ENCODE data around the gene USP24. TPM values are rescaled to one million over a fixed set of nuclear protein-coding genes. Genes with fewer than 3 reads are reported as not detected.

USP24 gene
- total RNA-seq, 4 donors from 2014 or later: 68.2 to 137 (median 96.1) TPM

GRCh38 chr1:55051169-55051568 lies 164.0 kb downstream of the USP24 start:
- TF ChIP-seq, protein P1, sequence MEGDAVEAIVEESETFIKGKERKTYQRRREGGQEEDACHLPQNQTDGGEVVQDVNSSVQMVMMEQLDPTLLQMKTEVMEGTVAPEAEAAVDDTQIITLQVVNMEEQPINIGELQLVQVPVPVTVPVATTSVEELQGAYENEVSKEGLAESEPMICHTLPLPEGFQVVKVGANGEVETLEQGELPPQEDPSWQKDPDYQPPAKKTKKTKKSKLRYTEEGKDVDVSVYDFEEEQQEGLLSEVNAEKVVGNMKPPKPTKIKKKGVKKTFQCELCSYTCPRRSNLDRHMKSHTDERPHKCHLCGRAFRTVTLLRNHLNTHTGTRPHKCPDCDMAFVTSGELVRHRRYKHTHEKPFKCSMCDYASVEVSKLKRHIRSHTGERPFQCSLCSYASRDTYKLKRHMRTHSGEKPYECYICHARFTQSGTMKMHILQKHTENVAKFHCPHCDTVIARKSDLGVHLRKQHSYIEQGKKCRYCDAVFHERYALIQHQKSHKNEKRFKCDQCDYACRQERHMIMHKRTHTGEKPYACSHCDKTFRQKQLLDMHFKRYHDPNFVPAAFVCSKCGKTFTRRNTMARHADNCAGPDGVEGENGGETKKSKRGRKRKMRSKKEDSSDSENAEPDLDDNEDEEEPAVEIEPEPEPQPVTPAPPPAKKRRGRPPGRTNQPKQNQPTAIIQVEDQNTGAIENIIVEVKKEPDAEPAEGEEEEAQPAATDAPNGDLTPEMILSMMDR (IDR thresholded peaks at IDR 0.05; ENCODE audit: low read depth): no peak

GRCh38 chr1:55050283-55050682 lies 164.9 kb downstream of the USP24 start:
- TF ChIP-seq, protein P1 (IDR thresholded peaks at IDR 0.05; ENCODE audit: low read depth): no peak

- TF ChIP-seq, protein P1 (IDR thresholded peaks at IDR 0.05; ENCODE audit: low read depth): no peak
Measured at GRCh38 chr1:55049914-55050278, 165.3 kb downstream of the USP24 start.

DNA sequence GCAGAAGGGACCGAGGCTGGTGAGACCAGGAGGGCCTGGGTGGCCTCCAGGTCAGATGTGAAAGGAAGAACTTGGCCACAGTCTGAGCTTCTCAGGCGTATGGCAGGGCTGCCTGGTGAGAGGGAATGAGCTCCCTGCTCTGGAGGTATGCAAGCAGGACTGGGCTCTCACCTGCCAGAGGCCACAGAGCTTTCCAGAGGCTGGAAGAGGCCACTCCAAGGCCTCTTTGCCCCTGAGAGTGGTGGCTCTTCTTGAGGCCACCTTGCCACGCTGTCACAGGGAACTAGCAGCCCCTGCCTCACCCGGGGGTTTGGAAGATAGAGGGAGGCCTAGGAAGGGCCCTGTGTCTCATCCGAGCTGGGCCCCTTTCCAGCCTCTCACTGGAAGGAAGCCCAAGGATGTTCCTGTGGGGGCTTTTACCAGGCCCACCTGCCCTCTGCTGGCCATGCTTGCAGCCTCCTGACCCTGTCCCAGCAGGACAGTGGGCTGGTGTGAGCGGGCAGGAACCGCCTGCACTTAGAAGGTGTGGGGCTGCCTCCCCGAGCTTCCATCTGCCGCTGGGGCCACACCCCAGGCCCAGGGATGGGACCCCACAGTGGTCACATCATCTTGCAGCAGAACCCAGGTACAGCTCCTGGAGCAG lies 165.8 kb downstream of the USP24 start:
- TF ChIP-seq, protein P1 (IDR thresholded peaks at IDR 0.05; ENCODE audit: low read depth): no peak

DNA sequence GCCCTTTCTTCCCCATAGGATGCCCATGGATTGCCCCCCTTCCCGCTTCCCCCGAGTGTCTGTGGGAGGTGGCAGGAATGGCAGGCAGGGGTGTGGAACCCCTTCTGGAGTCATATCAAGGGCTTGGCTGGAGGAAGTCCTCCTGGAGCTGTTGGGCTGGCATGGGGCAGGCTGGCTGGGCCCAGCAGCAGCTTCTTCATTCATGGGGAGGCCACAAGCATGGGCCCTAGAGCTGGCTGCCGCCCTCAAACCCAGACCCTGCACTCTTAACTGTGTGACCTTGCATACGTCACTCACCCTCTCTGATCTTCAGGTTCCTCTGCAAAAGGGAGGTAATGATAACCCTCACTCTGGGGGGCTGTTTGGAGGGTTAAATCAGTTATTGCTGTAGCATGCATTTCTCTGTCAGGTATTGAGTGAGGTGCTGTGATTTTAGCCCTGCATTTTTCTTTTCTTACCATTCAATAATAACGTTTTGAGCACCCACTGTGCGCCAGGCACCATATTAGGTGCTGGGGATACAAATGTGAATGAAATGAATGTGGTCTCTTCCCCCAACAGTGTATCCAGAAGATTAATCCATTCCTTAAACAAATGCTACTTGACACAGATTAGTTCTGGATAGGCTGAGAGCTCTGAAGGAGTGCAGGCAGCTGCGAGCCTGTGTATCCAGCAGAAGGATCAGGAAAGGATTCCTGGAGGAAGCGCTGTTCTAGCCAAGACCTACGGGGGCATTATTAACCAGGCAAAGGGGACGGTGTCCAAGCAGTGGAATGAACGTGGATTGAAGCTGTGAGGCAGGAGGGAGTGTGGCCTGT lies 166.5 kb downstream of the USP24 start:
- TF ChIP-seq, protein P1 (IDR thresholded peaks at IDR 0.05; ENCODE audit: low read depth): no peak

DNA sequence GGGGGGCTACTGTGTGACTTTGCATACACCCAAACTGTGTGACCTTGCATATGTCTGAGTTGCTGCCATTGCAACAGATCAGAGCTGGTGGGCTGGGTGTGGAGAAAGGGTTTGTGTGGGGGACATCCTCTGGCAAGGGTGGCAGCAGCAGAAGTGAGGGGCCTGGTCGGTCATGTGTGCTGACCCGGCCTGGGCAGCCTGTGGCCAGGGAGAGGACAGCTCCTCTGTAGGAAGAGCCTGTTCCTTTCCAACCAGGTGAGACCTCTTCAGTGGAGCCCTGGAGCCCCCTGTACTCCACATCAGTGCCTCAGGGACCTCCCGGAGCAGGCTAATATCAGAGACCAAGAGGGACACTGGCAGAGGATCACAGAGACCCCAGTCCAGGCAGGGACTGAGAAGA lies 167.6 kb downstream of the USP24 start:
- TF ChIP-seq, protein P1 (IDR thresholded peaks at IDR 0.05; ENCODE audit: low read depth): no peak

DNA sequence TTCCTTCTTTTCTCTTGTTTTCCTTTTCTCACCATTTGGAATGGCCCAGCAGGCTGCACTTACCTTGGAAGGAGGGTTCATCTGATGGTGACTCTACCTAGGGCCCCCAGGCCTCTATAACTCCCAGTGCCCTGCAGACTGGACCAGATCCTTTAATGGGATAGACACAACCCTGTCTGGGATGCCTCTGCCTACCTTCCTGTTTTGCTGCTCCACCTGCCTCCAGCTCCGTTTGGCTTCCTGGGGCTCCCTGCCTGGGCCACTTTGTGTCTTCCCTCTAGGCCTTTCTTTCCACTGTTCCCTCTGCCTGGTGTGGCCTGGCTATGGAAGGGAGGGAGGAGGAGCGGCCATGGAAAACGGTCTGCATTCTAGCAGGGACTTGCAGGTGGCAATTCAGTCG lies 168.3 kb downstream of the USP24 start:
- TF ChIP-seq, protein P1 (IDR thresholded peaks at IDR 0.05; ENCODE audit: low read depth): no peak

All from subcutaneous adipose tissue (tissue), 4 donors.